Prostate gland (tissue), 2 donors: ENCODE measurements around the gene ERP29. TPM values are rescaled to one million over a fixed set of nuclear protein-coding genes. Genes with fewer than 3 reads are reported as not detected.

Experiments used
- DNase-seq: peaks from one replicate; pipeline ENCODE4 v3.0.0-alpha.2; 2019; ENCODE audit warnings: low spot score
- H3K27ac ChIP-seq, 2 donors: fragments of 200-600 bp; sonication (generic); 2 replicates each; pipeline ENCODE4 v1.5.1; 2017 to 2019
- H3K27me3 ChIP-seq: fragments of 200-600 bp; sonication (generic); replicated peaks from 2 replicates; pipeline ENCODE4 v1.5.1; 2019; ENCODE audit not compliant: insufficient read depth
- H3K36me3 ChIP-seq, 2 donors: fragments of 200-600 bp; sonication (generic); 1 replicate in 1 of 2; 2 replicates in 1 of 2; pipeline versions ENCODE4 v1.5.1 to v1.8.1; 2017 to 2019
- H3K4me1 ChIP-seq: fragments of 200-600 bp; sonication (generic); replicated peaks from 2 replicates; pipeline ENCODE4 v1.5.1; 2019
- H3K4me3 ChIP-seq, 2 donors: fragments of 200-600 bp; sonication (generic); 2 replicates each; pipeline ENCODE4 v1.5.1; 2017 to 2019
- H3K9me3 ChIP-seq: fragments of 200-600 bp; sonication (generic); 2 replicates; pipeline ENCODE4 v1.5.1; 2017
- CTCF ChIP-seq, 4 experiments: fragments of 200-600 bp in 2 of 4; fragments of 450-650 bp in 2 of 4; sonication (generic) in 2 of 4; IDR thresholded peaks; 1 replicate in 3 of 4; 2 replicates in 1 of 4; pipeline ENCODE4 v1.5.1; 2016 to 2019; ENCODE audit warnings: antibody characterized with exemption in 4 of 4, mild to moderate bottlenecking in 2 of 4, moderate library complexity in 2 of 4
- POLR2A ChIP-seq: fragments of 450-650 bp; IDR thresholded peaks from one replicate; pipeline ENCODE4 v1.6.1; 2016; ENCODE audit warnings: antibody characterized with exemption, mild to moderate bottlenecking
- POLR2AphosphoS5 ChIP-seq: sonication (generic); formaldehyde crosslinking; IDR thresholded peaks from one replicate; pipeline ENCODE4 v1.6.1; 2017; ENCODE audit warnings: antibody characterized with exemption
- WGBS: methylation state at CpG from one replicate; pipeline ENCODE4 v1.1.5; 2018; 5-methylcytosine and 5-hydroxymethylcytosine counted together
- intact Hi-C: fragments of 100-400 bp; cut with DNase I; formaldehyde crosslinking; loops from one replicate; pipeline ENCODE4 v1.14.2; 2022
- total RNA-seq, 2 donors: library from RNA; depleted of rRNA; stranded (reverse); fragments of >200 nt; gene quantifications; one replicate each; pipeline ENCODE4 v1.1.0, GENCODE V29; 2016

Gene ERP29
- total RNA-seq, 2 donors from 2014 or later: 89.1 to 131 TPM

GRCh38 chr12:112010415-112011344 is 2.5 kb upstream of the ERP29 start:
- WGBS: 94% methylated on average over 8 of the region's 8 CpGs

DNA sequence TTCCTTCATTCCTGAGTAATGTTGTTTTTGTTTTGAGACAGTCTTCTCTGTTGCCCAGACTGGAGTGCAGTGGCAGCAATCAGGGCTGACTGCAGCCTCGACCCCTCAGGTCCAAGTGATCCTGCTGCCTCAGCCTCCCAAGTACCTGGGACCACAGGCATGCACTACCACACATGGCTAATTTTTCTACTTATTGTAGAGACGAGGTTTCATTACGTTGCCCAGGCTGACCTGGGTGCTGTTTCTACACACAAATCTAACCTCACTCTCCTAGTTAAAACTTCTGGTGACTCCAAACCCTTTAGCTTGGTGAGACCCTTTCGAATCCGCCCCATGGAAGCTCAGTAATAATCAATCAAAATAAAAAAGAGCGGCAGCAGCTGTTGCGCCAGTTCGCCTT is 1.5 kb upstream of the ERP29 start:
- Histone ChIP-seq H3K9me3 (no peaks in the 10 kb centered on the region), H3K4me1 (no peaks in the 10 kb centered on the region), H3K4me3 (no peak overlapping the region), H3K27me3 (no peaks in the 10 kb centered on the region), H3K36me3 (no peaks in the 10 kb centered on the region), H3K27ac (no peak overlapping the region)
- intact Hi-C loops: loop anchor here (5.0 kb wide), 1 partner anchor 64 kb away; no protein-coding TSS in a partner anchor
- no peak for DNase-seq
- 88% methylated on average over 8 of the region's 8 CpGs for WGBS
- TF ChIP-seq CTCF (IDR thresholded peaks at IDR 0.05) (no peak), POLR2AphosphoS5 (no peak), POLR2A (no peak)

More at GRCh38 chr12:112010415-112011344, 2.5 kb upstream of the ERP29 start:
- intact Hi-C loops: loop anchor here (5.0 kb wide), 1 partner anchor 63 kb away; no protein-coding TSS in a partner anchor
- Histone ChIP-seq H3K4me1 (no peaks in the 10 kb centered on the region), H3K27ac (no peak overlapping the region), H3K9me3 (no peaks in the 10 kb centered on the region), H3K4me3 (no peak overlapping the region), H3K36me3 (no peaks in the 10 kb centered on the region), H3K27me3 (no peaks in the 10 kb centered on the region)
- no peak for DNase-seq
- TF ChIP-seq CTCF (IDR thresholded peaks at IDR 0.05) (no peak), POLR2A (no peak), POLR2AphosphoS5 (no peak)

GRCh38 chr12:112013601-112014402 is 576 bp downstream of the ERP29 start:
- Histone ChIP-seq H3K4me1 (peaks cover 4% of the 10 kb centered on the region), H3K4me3 (peak overlapping the region; percentile 66 to 81), H3K27ac (peak overlapping the region; percentile 96 to 97), H3K36me3 (no peaks in the 10 kb centered on the region), H3K27me3 (no peaks in the 10 kb centered on the region), H3K9me3 (no peaks in the 10 kb centered on the region)
- intact Hi-C loops: loop anchor here (5.0 kb wide), 1 partner anchor 67 kb away; no protein-coding TSS in a partner anchor
- 2% methylated on average over 41 of the region's 54 CpGs for WGBS
- DNase-seq: peak; percentile 42
- TF ChIP-seq POLR2A: no peak
- TF ChIP-seq POLR2AphosphoS5: no peak
- TF ChIP-seq CTCF (IDR thresholded peaks at IDR 0.05): peak in 1 of 4 experiments; percentile 4

DNA sequence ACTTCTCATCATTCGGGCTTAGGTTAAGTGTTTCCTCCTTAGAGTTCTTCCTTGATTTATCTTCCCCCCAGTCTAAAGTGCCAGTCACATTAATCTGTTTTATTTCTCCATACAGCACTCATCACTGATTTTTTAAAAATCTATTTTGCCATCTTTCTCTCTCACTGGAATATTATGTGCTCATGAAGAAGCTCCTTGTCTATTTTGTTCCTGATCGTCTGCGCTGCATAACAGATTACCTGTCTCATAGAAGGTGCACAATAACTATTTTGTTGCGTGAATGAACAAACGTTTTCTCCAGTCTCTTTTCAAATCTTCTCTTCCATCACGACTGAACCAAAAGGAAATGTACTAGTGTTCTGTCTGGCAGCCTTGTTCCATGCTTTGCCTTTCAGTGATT is 2.7 kb downstream of the ERP29 start:
- no peak overlapping the region for H3K4me3 ChIP-seq
- no peaks in the 10 kb centered on the region for H3K9me3 ChIP-seq
- no peak for DNase-seq
- H3K27me3 ChIP-seq: no peaks in the 10 kb centered on the region
- TF ChIP-seq CTCF (IDR thresholded peaks at IDR 0.05) (no peak), POLR2A (no peak)
- H3K4me1 ChIP-seq: peaks cover 4% of the 10 kb centered on the region
- no peak overlapping the region for H3K27ac ChIP-seq
- intact Hi-C loops: no loop called here
- WGBS: 98% methylated on average over 6 of the region's 6 CpGs
- H3K36me3 ChIP-seq: no peaks in the 10 kb centered on the region
